Measurements from ENCODE around the gene PAK1IP1. TPM values are rescaled to one million over a fixed set of nuclear protein-coding genes. Genes with fewer than 3 reads are reported as not detected.
"Not testable (repeated sequence)": the region's sequence is repeated elsewhere in the genome, so short reads cannot be mapped to it uniquely, and the experiment has no call there.

PAK1IP1 gene
- polyA plus RNA-seq, 1 donor: 15.2 TPM

DNA sequence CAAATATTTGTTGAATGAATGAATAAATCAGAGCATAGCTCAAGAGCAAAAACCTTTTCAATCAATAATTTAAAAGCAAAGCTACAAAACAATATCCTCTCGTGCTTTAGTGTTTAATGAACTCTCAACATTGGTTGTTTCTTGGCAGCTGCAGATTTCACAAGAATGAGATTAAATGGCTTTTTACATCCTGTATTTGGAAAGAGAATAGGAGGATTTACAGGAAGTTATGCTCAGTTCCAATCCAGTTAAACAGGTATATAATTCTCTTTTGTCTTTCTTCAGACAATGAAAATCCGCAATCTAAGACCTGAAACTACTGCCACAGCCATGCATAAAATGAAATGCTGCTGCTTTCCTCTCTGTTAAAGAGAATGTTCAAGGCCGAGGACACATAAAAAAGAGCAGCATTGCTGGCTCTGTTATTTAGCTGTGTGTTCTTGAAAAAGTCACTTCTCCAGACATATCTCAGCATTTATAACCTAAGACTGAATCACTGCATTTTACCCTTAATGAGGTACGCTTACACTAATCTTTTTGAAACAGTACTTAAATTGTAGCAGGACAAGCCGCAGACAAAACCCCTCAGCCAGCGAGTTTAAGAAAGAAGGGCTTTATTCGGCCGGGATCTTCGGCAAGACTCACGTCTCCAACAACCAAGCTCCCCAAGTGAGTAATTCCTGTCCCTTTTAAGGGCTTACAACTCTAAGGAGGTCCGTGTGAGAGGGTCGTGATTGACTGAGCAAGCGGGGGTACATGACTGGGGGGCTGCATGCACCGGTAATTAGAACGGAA lies 3.9 kb upstream of the PAK1IP1 start:
- peak in 1 of 2 donors; percentile 38 for DNase-seq
- Histone ChIP-seq H3K4me1 (ENCODE audit: control insufficient read depth, insufficient read depth, low read length) (peaks cover 22% of the 10 kb centered on the region), H3K27ac (ENCODE audit: low read length) (no peak overlapping the region), H3K36me3 (ENCODE audit: control insufficient read depth, insufficient read depth, low read length) (no peaks in the 10 kb centered on the region), H3K4me3 (ENCODE audit: low read length) (no peak overlapping the region), H3K9me3 (ENCODE audit: control insufficient read depth, low read depth, low read length) (no peaks in the 10 kb centered on the region), H3K27me3 (ENCODE audit: control insufficient read depth, insufficient read depth, low read length) (no peaks in the 10 kb centered on the region)
- WGBS (ENCODE audit: insufficient coverage, low lambda C conversion rate): 40% methylated on average over 1 of the region's 15 CpGs

DNA sequence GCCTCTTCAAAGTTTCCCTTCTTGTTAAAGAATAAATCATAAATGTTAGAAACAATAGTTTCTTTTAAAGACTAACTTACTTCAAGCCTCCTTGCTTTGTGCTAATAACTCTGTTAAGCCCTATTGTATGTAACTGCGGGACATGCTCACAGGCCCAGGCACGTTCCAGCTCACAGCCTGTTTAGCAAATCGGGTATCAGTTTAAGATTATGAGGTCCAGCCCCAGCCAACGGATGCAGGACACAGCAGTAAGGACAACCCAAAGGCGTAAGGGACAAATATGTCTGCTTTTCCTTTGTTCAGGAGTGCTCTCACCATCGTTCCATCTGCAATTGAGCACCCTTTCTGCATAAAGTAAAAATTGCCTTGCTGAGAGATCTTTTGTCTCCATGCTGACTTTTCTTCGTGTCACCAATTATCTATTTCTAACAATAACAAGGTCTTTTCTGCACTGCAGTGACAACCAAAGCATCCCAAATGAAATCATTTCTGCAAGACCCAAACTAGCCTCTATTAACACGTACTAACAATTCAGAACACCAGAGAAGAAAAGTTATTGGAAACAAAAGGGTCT lies 1.7 kb upstream of the PAK1IP1 start:
- Histone ChIP-seq H3K4me1 (ENCODE audit: control insufficient read depth, insufficient read depth, low read length) (peaks cover 14% of the 10 kb centered on the region), H3K36me3 (ENCODE audit: control insufficient read depth, insufficient read depth, low read length) (peaks cover 9% of the 10 kb centered on the region), H3K27ac (ENCODE audit: low read length) (no peak overlapping the region), H3K9me3 (ENCODE audit: control insufficient read depth, low read depth, low read length) (no peaks in the 10 kb centered on the region), H3K4me3 (ENCODE audit: low read length) (peak overlapping the region; percentile 90), H3K27me3 (ENCODE audit: control insufficient read depth, insufficient read depth, low read length) (no peaks in the 10 kb centered on the region)
- 100% methylated on average over 1 of the region's 8 CpGs for WGBS (ENCODE audit: insufficient coverage, low lambda C conversion rate)
- peak in 1 of 2 donors; percentile 10 for DNase-seq

DNA sequence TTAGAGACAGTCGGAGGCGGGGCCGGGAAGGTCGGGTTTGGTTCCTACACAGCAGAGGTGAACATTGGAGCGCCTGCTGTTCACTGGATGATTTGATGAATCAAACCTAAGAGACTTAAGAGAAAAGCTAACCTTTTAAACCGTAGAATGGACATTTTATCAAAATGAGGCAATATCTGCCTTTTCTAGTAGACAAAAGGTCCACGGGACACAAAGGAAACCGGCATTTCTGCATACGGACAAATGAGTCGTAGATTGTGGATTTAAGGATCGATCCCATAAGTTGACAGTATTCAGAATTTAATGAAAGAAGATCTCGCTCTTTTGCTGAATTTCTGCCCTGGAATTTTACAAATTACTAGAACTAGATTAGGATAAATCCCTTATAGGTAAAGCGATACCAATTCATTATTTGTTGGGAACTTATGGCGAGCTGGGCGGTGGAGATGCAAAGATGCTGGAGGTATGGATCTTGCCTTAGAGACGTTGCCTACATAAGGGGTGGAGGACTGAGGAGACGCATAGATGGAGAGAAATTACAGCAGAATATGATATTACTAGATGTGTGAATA lies 400 bp downstream of the PAK1IP1 start:
- Histone ChIP-seq H3K4me1 (ENCODE audit: control insufficient read depth, insufficient read depth, low read length) (peaks cover 8% of the 10 kb centered on the region), H3K36me3 (ENCODE audit: control insufficient read depth, insufficient read depth, low read length) (peaks cover 25% of the 10 kb centered on the region), H3K4me3 (ENCODE audit: low read length) (peak overlapping the region; percentile 90), H3K27me3 (ENCODE audit: control insufficient read depth, insufficient read depth, low read length) (no peaks in the 10 kb centered on the region), H3K27ac (ENCODE audit: low read length) (peak overlapping the region; percentile 99), H3K9me3 (ENCODE audit: control insufficient read depth, low read depth, low read length) (no peaks in the 10 kb centered on the region)
- WGBS (ENCODE audit: insufficient coverage, low lambda C conversion rate): 0% methylated on average over 9 of the region's 17 CpGs
- DNase-seq: no peak

DNA sequence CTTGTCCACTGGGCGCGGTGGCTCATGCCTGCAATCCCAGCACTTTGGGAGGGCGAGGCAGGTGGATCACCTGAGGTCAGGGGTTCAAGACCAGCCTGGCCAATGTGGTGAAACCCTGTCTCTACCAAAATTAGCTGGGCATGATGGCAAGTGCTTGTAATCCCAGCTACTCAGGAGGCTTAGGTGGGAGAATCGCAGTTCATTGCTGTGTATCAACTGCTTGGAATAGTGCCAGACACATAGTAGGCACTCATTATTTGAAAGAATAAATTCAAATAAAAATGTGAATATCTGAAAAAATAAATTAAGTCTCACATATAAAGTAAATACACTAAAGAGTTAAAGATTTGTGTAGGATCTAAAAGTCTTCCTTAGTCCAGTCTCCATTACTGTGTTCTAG lies 1.9 kb downstream of the PAK1IP1 start:
- H3K4me1 ChIP-seq (ENCODE audit: control insufficient read depth, insufficient read depth, low read length): peaks cover 6% of the 10 kb centered on the region
- DNase-seq: no peak
- no peaks in the 10 kb centered on the region for H3K27me3 ChIP-seq (ENCODE audit: control insufficient read depth, insufficient read depth, low read length)
- H3K36me3 ChIP-seq (ENCODE audit: control insufficient read depth, insufficient read depth, low read length): peaks cover 32% of the 10 kb centered on the region
- no peak overlapping the region for H3K4me3 ChIP-seq (ENCODE audit: low read length)
- no CpG with 5 or more reads among the region's 4 CpGs for WGBS (ENCODE audit: insufficient coverage, low lambda C conversion rate)
- no peak overlapping the region for H3K27ac ChIP-seq (ENCODE audit: low read length)
- no peaks in the 10 kb centered on the region for H3K9me3 ChIP-seq (ENCODE audit: control insufficient read depth, low read depth, low read length)

DNA sequence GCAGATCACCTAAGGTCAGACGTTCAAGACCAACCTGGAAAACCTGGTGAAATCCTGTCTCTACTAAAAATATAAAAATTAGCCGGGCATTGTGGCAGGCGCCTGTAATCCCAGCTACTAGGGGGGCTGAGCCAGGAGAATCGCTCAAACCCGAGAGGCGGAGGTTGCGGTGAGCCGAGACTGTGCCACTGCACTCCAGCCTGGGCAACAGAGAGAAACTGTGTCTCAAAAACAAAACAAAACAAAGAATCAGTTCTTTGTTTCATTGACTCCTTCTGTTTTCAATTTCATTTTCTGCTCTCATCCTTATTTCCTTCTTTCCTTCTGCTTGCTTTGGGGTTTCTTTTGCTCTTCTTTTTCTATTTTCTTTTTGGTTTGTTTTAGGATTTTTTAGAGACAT lies 19.2 kb downstream of the PAK1IP1 start:
- Histone ChIP-seq H3K4me1 (ENCODE audit: control insufficient read depth, insufficient read depth, low read length) (no peaks in the 10 kb centered on the region), H3K9me3 (ENCODE audit: control insufficient read depth, low read depth, low read length) (no peaks in the 10 kb centered on the region), H3K36me3 (ENCODE audit: control insufficient read depth, insufficient read depth, low read length) (peaks cover 7% of the 10 kb centered on the region), H3K27me3 (ENCODE audit: control insufficient read depth, insufficient read depth, low read length) (no peaks in the 10 kb centered on the region), H3K27ac (ENCODE audit: low read length) (no peak overlapping the region), H3K4me3 (ENCODE audit: low read length) (no peak overlapping the region)
- no peak for DNase-seq
- WGBS (ENCODE audit: insufficient coverage, low lambda C conversion rate): 92% methylated on average over 6 of the region's 8 CpGs

DNA sequence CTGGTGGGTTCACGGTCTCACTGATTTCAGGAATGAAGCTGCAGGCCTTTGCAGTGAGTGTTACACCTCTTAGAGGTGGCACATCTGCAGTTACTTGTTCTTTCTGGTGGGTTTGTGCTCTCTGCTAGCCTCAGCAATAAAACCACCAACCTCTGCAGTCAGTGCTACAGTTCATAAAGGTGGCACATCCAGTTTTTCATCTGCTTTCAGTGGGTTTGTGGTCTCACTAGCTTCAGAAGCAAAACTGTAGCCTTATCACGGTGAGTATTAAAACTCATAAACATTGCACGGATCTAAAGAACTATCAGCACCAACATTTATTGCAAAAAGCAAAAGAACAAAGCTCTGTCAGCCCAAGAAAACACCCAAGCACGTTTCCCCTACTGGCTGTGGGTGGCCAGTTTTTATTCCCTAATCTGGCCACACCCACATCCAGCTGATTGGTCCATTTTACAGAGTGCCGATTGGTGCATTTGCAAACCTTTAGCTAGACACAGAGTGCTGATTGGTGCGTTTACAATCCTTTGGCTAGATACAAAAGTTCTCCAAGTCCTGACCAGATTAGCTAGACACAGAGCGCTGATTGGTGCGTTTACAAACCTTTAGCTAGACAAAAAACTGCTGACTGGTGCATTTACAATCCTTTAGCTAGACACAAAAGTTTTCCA lies 24.7 kb downstream of the PAK1IP1 start:
- Histone ChIP-seq H3K4me1 (ENCODE audit: control insufficient read depth, insufficient read depth, low read length) (peaks cover 12% of the 10 kb centered on the region), H3K9me3 (ENCODE audit: control insufficient read depth, low read depth, low read length) (peaks cover 5% of the 10 kb centered on the region), H3K27me3 (ENCODE audit: control insufficient read depth, insufficient read depth, low read length) (no peaks in the 10 kb centered on the region), H3K27ac (ENCODE audit: low read length) (peak overlapping the region; percentile 84), H3K36me3 (ENCODE audit: control insufficient read depth, insufficient read depth, low read length) (no peaks in the 10 kb centered on the region), H3K4me3 (ENCODE audit: low read length) (peak overlapping the region; percentile 63)
- DNase-seq: no peak
- WGBS (ENCODE audit: insufficient coverage, low lambda C conversion rate): 100% methylated on average over 1 of the region's 8 CpGs

DNA sequence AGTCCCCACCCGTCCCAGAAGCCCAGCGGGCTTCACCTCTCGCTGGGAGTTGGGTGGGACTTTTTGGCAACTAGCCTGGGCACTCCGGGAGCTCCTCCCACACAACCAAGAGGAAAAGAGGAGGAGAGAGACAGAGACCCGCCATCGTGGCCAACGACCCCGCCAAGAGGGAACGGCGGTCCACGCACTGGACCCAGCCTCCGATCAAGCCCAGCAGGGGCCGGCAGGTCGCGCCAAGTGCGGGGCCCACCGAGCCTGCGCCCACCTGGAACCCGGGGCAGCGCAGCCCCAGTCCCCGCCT lies 25.1 kb downstream of the PAK1IP1 start:
- Histone ChIP-seq H3K9me3 (ENCODE audit: control insufficient read depth, low read depth, low read length) (peaks cover 5% of the 10 kb centered on the region), H3K36me3 (ENCODE audit: control insufficient read depth, insufficient read depth, low read length) (peaks cover 2% of the 10 kb centered on the region), H3K27ac (ENCODE audit: low read length) (peak overlapping the region; percentile 84), H3K27me3 (ENCODE audit: control insufficient read depth, insufficient read depth, low read length) (no peaks in the 10 kb centered on the region), H3K4me1 (ENCODE audit: control insufficient read depth, insufficient read depth, low read length) (peaks cover 16% of the 10 kb centered on the region), H3K4me3 (ENCODE audit: low read length) (peak overlapping the region; percentile 63)
- DNase-seq: peak in 1 of 2 donors; percentile 31
- WGBS (ENCODE audit: insufficient coverage, low lambda C conversion rate): no CpG with 5 or more reads among the region's 21 CpGs

DNA sequence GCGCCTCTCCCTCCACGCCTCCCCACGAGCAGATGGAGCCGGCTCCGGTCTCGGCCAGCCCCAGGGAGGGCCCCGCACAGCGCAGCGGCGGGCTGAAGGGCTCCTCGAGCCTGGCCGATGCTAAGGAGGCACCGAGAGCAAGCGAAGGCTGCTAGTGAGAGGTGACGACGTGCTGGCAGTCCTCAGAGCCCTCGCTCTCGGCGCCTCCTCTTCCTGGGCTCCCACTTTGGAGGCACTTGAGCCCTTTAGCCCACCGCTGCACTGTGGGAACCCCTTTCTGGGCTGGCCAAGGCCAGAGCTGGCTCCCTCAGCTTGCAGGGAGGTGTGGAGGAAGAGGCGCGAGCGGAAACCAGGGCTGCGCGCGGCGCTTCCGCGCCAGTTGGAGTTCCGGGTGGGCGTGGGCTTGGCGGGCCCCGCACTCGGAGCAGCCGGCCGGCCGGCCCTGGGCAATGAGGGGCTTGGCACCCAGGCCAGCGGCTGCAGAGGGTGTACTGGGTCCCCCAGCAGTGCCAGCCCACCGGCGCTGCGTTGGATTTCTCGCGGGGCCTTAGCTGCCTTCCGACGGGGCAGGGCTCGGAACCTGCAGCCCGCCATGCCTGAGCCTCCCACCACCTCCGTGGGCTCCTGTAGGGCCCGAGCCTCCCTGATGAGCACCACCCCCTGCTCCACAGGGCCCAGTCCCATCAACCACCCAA lies 25.6 kb downstream of the PAK1IP1 start:
- Histone ChIP-seq H3K27me3 (ENCODE audit: control insufficient read depth, insufficient read depth, low read length) (no peaks in the 10 kb centered on the region), H3K4me1 (ENCODE audit: control insufficient read depth, insufficient read depth, low read length) (peaks cover 19% of the 10 kb centered on the region), H3K9me3 (ENCODE audit: control insufficient read depth, low read depth, low read length) (peaks cover 5% of the 10 kb centered on the region), H3K27ac (ENCODE audit: low read length) (peak overlapping the region; percentile 84), H3K4me3 (ENCODE audit: low read length) (peak overlapping the region; percentile 63), H3K36me3 (ENCODE audit: control insufficient read depth, insufficient read depth, low read length) (peaks cover 7% of the 10 kb centered on the region)
- peak in 1 of 2 donors; percentile 71 for DNase-seq
- WGBS (ENCODE audit: insufficient coverage, low lambda C conversion rate): no CpG with 5 or more reads among the region's 49 CpGs

DNA sequence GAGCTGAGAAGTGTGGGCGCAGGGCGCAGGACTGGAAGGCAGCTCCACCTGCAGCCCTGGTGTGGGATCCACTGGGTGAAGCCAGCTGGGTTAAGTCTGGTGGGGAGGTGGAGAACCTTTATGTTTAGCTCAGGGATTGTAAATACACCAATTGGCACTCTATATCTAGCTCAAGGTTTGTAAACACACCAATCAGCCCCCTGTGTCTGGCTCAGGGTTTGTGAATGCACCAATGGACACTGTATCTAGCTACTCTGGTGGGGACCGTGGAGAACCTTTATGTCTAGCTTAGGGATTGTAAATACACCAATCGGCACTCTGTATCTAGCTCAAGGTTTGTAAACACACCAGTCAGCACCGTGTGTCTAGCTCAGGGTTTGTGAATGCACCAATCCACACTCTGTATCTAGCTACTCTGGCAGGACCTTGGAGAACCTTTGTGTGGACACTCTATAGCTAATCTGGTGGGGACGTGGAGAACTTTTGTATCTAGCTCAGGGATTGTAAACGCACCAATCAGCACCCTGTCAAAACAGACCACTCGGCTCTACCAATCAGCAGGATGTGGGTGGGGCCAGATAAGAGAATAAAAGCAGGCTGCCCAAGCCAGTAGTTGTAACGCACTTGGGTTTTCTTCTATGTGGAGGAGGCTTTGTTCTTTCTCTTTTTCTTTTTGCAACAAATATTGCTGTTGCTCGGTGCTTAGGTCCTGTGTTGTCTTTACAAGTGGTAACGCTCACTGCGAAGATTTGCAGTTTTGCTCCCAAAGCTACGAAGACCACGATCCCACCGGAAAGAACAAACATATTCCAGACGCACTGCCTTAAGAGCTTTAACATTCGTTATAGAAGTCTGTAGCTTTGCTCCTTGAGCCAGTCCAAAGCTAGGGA lies 26.4 kb downstream of the PAK1IP1 start:
- not testable (repeated sequence) for DNase-seq; H3K27me3 ChIP-seq (ENCODE audit: control insufficient read depth, insufficient read depth, low read length); H3K9me3 ChIP-seq (ENCODE audit: control insufficient read depth, low read depth, low read length)
- H3K36me3 ChIP-seq (ENCODE audit: control insufficient read depth, insufficient read depth, low read length): peaks cover 13% of the 10 kb centered on the region
- no CpG with 5 or more reads among the region's 17 CpGs for WGBS (ENCODE audit: insufficient coverage, low lambda C conversion rate)
- peaks cover 19% of the 10 kb centered on the region for H3K4me1 ChIP-seq (ENCODE audit: control insufficient read depth, insufficient read depth, low read length)
- H3K27ac ChIP-seq (ENCODE audit: low read length): peak overlapping the region; percentile 84
- H3K4me3 ChIP-seq (ENCODE audit: low read length): peak overlapping the region; percentile 63
